NCI-H2107 treated with DMSO at 0.1 percent for 48 hours (cell line): ENCODE measurements around the gene CNTNAP4.

ENCODE experiments used
- DNase-seq: peaks from one replicate; lab custom pipeline; 2025; ENCODE audit not compliant: unreplicated experiment; lab: John Stamatoyannopoulos, UW

Gene CNTNAP4

DNA sequence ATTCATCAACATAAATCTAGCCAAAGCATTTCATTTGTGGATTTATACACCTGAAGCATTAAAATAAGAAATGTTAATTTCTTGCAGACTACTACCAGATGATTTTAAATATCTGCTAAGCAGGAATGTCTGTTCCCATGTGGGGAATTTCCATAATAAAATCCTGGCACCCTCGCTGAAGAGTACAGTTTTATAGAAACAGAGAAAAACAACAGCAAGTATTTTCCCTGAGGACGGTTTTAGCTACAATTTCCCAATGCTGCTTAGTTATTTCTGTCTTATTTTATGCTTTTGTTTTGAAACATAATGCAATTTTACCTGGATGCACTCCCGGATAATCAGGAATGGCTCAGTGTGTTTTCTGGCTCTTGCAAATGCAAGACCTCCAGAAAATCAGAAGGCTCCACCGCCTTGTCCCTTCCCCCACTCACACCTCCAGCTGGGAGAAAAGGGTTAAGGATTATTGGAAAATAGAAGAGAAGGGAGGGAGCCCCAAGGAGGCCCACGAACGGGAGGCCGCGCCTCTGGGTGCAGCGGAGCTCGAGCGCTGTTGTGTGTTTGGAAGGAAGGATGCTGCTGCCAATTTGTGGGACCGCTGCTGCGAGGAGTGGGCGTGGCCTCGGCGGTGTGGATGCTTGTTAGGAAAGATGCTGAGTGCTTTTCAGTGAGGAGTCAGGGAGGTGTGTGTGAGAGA is at the start of gene CNTNAP4:
TSS of gene CNTNAP4 (plus strand) at position 657 of the 694 bp plus-strand sequence. CDS start 262 bp downstream, outside the sequence.
- no peak for DNase-seq

DNA sequence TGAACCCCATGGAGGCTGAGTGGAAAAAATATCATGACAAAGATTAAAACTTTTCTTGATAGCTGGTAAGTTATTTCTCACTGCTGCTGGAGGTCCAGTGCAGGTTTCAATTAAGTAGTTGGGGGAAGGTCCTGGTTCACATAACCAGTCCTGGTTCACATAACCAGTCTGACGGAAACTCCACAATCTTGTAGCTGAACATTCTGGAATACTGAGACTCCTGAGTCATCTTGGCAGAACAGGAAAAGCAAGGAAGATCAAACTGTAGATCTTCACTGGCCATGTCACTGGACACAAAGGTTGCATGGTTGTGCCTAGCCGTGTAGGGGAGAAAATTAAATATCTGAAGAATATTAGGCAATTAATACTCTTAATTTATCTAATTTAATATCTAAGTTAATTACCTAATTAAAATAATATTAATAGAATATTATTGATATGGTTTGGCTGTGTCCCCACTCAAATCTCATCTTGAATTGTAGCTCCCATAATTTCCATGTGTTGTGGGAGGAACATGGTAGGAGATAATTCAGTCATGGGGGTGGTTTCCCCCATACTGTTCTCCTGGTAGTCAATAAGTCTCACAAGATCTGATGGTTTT is 48.6 kb upstream of the CNTNAP4 start:
- no peak for DNase-seq

DNA sequence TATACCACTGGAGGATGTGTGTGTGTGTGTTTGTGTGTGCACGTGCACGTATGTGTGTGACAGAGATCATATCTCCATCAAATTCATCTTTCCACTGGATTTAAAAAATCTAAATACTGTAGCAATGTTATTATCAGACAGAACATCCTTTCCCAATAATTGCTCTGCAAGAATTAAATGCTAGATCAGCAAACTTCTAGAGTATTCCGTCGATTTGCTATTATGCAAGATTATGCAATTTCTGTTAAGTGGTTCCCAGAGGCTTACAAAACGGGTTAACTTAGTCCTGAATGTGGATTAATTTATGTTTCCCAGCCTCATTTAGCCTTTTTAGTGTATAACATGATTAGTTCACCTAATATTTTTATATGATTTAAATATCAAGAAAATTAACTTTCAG is 44.5 kb upstream of the CNTNAP4 start:
- no peak for DNase-seq

DNA sequence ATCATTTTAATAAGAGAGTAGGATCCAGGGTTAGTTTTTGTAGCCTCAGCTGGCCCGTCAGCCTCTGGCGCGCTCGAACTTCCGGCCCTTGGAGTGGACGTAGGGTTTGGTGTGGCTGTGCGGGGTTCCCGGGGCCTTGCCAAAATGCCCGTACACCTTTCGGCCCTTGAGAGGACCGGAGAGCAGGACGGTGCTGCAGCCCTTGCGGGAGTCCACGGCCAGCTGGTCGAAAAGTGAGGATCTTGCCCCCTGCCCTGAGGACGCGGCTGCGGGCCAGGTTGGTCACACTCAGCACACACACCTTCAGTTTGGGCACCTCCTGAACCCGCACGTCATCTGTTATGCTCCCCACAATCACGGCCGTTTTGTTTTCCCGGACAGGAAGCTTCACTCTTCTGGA is 42.2 kb upstream of the CNTNAP4 start:
- no peak for DNase-seq

DNA sequence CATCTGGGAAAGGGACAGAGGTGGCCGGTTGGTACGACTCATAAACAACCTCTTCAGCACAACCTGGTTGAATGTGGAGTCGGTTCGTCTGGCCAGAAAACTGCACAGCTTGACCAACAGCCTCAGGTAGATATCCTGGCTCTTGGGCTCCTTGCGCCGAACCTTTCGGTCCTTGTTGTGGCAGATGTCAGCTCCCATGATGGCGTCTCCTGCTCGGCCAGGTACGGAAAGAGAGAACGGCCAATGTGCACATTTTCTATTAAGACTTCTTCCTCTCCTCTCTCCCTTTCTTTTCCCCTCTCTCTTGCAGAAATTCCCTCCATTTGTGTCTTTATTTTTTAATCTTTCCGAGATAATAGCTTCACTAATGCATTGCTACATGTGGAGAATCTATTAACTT is 41.8 kb upstream of the CNTNAP4 start:
- DNase-seq = no peak

DNA sequence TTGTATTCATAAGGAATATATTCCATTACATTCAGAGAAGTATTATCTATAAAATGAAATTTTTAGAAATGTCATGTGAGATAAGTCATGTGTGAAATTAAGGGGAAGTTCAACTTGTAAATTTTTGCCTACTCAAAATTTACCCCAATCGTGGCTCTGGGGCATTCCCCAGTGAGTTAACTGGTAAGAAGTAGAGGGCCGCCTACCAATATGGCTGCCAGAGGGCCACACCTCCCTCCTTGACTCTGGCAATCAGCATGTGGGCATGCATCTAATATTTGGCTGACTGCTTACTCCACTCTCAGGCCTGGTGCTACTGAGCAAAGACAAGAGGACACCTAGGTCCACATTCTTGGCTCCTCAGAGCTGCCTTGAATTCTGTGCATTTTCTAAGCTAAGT is 39.7 kb upstream of the CNTNAP4 start:
- no peak for DNase-seq

DNA sequence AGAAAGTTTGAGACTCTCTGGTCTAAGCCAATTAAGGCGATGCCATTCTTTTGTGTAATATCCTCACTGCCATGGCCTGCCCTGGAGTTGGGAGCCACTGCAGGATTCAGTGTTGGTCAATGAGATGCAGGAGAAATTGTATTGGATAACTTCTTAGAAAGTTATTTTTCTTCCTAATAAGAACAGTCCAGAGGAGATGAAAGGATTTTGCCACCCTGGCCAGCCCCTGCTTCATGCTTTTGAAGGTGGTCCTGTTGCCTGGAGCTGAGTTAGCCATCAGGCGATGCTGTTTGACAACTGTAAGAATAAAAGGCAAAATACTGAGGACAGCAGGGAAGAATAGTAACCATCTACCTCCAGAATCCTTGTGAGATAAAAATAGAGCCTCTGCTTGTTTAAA is 35.4 kb upstream of the CNTNAP4 start:
- no peak for DNase-seq

DNA sequence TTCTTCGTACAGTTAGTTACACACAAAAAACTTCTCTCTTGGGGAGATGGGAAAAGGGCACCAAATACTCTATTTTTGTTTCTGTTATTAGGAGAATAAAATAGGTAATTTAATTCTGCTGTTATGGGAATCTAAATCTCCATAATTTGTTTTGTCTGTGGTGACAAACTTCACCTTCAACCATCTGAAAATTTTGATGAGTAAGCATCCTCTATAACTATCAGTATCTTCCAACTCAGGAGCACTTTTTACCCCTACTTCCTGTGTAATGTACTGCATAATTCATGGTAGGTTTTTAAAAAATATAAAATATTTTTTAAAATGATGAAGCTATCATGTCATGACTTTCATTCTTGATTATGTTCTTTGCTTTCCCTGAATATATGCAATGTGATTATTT is 33.6 kb upstream of the CNTNAP4 start:
- DNase-seq = no peak

DNA sequence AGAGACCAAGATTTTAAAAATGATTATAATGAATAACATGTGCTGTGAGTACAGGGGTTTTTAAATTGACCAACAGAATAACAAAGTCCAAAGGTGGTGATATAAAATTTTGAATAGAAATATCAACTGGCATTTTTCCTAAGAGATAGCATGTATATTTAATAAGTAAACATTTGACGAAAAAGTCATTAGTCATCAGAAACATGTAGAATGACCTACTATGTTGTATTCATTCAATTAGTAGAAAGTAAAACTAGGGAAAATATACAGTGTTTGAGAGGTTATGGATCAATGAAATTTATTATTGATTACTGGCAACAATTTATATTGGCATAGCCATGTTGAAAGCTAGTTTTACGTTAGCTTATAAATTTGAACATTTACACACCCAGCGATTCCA is 30.6 kb upstream of the CNTNAP4 start:
- no peak for DNase-seq

DNA sequence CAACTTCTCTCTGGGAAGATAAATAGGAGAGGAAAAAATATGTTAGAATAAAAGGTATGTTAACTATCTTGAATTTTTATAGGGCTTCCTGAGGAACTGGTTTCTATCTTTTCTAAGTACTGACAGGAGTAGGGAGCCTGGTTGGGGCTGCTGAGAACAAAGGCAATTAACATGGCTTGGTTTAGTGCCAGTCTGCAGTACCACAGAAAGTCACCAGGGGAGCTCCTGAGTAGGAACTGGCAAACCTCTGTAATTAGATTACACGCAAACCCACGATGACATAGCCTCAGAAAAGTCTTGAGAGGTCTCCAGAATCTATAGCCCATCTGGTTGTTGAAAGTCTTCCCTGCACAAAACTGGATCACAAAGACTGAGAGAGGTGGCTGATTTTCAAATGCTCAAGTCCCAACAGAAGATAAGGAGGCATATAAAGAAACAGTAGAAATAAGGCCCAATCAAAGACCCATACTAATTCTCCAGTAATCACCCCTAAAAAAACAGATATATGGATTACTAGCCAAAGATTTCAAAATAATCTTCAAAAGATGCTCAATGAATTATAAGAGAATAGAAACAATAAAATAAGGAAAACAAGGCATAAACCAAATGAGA is 11.7 kb upstream of the CNTNAP4 start:
- DNase-seq = no peak

DNA sequence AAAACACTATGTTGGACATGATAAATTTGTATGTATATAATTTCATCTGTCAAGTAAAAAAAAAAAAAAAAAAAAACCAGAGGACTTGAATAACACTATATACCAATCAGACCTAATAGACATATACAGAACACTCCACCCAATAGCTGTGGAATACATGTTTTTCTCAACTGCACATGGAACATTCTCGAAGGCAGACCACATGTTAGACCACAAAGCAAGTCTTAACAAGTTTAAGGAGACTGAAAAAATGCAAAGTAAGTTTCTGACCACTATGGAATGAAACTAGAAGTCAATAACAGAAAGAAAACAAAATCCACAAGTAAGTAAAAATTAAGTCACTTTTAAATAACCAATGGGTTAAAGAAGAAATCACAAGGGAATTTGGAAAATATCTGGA is 8.4 kb upstream of the CNTNAP4 start:
- DNase-seq = no peak

DNA sequence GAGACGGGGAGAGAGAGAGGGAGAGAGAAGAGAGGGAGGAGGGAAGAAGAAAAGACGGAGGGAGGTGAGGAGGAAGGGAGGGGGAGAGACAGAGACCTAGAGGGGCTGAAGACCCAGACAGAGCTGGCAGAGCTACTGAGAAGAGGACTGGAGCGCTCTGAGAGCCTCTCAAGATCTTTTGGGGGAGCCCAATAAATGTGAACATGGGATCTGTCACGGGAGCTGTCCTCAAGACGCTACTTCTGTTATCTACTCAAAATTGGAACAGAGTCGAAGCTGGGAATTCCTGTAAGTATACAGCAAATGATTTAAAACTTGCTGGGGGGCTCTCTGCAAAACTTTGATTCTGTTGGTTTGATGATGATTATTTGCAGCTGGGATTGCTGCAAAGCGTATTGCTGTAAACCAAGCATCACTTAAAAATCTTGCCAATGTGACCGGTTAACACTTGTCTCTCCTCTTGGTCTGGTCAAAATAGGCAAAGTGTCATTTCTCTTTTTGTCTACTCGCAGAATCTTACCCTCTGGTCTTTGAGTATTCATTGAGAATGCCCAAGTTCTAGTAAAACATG is 344 bp downstream of the CNTNAP4 start:
- no peak for DNase-seq

DNA sequence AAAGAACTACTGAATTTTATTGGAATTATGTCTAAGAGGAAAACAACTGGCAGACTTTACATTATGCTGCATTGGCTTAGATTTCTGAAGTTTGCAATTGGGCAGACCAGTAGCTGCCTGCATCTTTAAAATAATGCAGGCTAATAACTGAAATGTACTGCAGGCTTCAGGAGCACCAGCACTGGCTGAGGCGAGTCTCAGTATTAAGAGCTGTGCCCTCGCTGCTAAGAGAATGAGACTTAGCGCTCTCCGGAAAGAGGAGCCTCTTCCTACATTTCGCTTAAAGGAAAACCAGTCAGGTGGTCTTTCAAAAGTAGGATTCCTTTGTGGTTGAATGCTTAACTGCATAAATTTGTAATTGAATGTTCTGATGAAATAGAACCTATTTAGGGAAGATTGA is 885 bp downstream of the CNTNAP4 start:
- no peak for DNase-seq

DNA sequence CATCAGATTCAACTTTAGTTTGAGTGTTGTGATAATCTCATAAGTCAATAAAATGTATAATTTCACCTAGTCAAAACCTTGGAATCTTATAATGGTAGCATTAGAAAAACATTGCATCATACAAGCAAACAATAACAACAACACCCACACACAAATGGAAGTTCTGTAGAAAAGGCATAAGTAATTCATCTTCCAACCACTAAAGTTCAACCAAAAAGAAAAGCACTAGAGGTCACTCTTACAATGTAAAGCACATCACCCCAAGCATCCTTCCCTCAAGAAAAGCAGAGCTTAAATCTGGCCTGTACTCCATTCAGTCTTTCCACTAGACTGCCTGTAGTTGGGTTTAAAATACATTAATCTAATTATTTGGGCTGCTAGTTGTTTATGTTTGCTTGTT is 1.8 kb downstream of the CNTNAP4 start:
- peak; percentile 47 for DNase-seq

DNA sequence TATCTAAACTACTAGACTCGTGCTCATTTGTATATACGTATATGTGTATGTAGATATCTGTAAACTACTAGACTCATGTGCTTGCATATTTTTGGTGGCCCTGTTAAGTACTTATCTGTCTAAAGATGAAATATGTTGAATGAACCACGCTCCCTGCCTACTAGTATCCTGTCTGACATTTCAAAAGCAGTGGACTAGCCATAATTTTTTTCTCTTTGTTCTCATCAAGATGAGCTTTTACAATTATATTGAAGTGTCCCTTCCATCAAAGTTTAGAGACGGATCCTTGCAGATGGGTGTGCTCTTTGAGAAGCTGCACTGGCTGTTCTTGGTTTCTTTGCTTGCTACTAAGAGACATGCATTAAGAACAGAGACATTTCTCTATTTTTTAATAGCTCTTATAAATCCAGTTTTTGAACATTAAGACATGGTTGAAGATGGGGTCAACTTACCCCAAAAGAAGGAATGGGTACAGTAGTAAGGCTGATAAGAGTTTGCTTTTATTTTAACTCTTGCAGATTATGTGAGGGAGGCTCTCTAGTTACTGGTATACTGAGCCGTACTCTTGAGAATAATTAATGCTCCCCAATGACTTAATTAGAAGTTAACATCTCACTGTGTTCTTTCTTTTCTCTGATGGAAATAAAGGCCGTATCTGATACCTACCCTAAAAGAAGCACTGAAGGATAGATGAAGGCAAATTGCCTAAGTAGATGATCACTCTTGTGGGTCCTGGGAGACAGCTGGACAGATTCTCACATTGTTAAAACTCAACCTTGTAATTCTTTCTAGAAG is 3.4 kb downstream of the CNTNAP4 start:
- DNase-seq = no peak

DNA sequence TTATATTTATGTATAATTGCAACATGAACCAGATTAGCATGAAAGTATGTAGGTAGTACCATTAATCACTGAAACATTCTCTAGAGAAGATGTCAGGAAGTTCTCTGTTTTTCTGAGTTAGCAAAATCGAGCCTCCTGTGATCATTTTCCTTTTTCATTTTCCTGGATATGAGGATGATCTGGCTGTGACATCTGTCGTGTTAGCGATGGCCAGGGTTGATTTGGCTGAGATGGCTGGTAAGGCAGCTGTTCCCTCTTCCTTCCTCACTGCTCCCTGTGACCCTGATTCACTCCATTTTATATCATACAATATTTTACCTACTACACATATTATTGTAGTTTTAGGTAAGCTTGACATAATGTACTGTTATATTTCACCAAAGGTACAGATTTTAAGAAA is 10.3 kb downstream of the CNTNAP4 start:
- DNase-seq = no peak

DNA sequence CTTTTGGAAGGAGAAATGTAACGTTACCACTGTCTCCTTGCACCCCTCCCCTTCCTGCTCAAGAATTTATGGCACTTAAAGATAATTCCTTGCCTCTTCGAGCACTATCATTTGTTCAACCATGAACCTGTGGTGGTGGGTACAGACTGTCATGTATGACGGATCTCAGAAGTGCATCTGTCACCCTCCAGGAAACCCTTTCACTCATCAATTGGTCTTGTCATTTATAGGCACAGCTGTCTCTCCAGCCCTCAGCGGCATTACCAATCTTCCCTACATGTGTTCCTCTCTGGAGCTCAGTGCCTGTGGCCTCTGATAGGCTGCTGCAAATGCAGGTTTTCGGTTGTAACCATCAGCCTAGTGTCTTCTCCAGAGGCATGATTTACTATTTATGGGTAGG is 15.0 kb downstream of the CNTNAP4 start:
- no peak for DNase-seq

DNA sequence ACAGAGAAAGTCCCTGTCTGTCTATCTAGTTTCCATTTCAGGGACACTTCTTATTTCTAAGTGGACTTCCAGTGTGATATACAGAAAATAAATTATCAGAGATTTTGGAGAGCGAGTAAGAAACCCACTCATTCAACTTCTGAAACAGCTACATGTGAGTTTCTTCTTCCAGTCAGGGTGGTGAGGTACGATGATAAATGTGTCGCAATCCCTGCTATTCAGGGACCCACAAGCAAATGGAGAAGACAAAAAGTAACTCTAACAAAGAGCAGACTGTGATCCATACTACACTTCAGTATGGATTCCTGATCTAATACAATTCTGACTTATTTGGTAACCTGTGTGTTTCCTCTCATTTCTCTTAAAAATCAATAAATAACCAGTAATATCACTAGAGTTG is 16.8 kb downstream of the CNTNAP4 start:
- DNase-seq = no peak

DNA sequence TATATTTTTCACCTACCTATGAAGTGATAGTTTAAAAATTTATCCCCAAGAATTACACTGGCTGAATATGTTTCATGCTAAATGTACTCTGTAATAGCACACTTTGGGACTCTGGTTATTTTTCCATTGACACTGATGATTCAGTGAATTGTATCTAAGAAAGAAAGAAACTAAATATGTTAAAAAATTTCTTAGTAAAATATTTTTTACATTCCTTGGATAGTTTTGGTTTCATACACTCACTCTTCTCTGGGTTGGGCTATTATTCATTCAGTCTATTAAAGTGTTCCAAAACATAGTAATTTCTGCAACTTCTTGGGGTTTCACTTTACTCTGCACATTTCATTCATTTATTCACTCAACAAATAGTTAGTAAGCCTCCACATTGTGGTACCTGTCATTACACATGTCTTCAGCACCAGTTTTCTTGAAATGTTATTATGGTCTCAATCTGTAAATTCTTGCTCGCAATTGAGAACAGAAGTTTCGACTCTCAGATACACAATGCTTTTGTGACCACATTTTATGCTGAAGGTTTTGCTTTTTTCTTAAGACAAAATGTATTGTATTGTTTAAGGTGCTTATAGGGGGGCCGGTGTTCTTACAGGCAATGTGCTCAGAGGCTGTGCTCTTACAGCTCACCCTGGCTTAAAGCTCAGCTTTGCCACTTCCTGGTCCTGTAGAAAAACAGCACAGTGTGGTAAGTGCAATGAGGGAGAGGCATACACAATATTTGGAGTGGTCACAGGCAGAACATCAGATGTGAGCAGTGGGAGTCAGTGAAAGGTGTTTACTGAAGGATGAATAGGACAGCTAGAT is 17.4 kb downstream of the CNTNAP4 start:
- DNase-seq = no peak

DNA sequence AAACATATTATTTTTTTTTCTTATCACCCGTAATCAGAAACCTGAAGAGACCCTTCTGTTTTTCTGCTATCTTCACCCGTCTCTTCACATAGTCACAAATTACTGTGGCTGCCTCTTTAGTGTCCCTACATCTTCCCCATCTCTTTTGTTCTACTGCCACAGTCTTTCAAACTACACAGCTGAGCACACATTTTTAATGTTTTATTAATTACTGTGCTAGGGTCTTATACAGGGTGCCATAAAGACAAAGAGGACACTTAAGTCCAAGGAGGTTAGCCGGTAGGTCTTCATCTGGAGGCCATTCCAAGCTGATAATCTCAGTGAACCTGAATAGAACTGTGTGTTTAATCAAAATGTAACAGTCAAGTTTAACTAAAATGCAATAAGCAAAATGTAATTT is 20.7 kb downstream of the CNTNAP4 start:
- DNase-seq = no peak
